ENCODE measurements around the gene SVEP1.
"Not testable (repeated sequence)": the region's sequence is repeated elsewhere in the genome, so short reads cannot be mapped to it uniquely, and the experiment has no call there.

Gene SVEP1

DNA sequence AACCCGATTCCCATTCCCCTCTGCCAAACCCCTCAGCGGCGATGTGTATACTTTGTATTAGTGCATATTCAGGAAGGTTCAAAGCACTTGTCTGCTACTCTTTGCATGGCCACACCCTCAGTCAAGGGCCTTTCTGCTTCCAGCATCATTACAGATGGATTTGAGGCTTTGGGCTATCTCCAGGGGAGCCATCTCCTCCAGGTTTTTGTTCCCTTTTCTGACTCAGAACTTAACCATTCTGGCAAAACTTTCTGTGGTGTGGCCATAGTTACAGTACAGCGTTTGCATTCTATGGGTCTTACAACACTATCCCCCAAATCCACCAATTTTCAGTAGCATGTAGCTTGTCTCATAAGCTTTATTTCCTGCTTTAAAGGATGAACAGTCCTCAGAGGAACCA is 36.0 kb upstream of the SVEP1 start:
- DNase-seq (ENCODE audit: low spot score): no peak
- TF ChIP-seq, protein P1, sequence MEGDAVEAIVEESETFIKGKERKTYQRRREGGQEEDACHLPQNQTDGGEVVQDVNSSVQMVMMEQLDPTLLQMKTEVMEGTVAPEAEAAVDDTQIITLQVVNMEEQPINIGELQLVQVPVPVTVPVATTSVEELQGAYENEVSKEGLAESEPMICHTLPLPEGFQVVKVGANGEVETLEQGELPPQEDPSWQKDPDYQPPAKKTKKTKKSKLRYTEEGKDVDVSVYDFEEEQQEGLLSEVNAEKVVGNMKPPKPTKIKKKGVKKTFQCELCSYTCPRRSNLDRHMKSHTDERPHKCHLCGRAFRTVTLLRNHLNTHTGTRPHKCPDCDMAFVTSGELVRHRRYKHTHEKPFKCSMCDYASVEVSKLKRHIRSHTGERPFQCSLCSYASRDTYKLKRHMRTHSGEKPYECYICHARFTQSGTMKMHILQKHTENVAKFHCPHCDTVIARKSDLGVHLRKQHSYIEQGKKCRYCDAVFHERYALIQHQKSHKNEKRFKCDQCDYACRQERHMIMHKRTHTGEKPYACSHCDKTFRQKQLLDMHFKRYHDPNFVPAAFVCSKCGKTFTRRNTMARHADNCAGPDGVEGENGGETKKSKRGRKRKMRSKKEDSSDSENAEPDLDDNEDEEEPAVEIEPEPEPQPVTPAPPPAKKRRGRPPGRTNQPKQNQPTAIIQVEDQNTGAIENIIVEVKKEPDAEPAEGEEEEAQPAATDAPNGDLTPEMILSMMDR (IDR thresholded peaks at IDR 0.05): no peak
- H3K4me3 ChIP-seq: no peak overlapping the region
- H3K27ac ChIP-seq: no peak overlapping the region

DNA sequence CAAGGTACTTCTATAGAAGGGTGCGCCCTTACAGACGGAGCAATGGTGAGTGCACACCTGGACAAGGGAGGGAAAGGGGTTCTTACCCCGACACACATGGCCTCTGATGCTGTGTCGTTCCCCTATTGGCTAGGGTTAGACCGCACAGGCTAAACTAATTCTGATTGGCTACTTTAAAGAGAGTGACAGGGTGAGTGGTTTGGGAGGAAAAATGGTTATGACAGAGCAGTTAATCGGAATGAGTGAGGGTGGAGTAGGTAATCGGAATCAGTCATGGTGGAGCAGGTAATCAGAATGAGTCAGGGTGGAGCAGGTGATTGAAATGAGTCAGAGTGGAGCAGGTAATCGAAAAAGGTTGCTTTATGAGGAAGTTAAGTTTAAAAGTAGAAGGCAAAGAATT is 35.0 kb upstream of the SVEP1 start:
- not testable (repeated sequence) for DNase-seq (ENCODE audit: low spot score); H3K4me3 ChIP-seq; H3K27ac ChIP-seq

DNA sequence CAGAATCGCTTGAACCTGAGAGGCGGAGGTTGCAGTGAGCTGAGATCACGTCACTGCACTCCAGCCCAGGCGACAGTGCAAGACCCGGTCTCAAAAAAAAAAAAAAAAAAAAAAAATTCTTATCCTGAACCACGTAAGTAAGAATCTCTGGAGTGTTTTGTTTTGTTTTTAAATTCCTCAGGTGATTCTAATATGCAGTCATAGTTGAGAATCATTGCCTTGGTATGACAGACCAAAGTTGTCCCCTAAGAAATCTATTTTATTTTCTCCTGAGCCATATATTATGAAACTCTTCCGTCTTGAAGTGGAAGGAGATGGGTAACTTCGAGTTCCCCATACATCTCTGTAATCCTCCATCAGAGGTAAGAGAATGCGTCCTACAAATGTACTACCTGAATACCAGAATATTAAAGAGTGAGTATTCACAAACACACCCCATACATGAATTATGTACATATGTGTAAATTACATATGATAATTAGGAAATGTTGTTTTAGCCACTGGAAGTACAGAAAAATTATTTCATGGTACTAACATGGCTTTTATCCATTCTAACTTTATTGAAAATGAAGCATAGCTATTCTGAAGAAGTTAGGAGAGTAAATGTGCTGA is 26.7 kb upstream of the SVEP1 start:
- Histone ChIP-seq H3K27ac (no peak overlapping the region), H3K4me3 (no peak overlapping the region)
- DNase-seq (ENCODE audit: low spot score): no peak
- TF ChIP-seq, protein P1 (IDR thresholded peaks at IDR 0.05): no peak

DNA sequence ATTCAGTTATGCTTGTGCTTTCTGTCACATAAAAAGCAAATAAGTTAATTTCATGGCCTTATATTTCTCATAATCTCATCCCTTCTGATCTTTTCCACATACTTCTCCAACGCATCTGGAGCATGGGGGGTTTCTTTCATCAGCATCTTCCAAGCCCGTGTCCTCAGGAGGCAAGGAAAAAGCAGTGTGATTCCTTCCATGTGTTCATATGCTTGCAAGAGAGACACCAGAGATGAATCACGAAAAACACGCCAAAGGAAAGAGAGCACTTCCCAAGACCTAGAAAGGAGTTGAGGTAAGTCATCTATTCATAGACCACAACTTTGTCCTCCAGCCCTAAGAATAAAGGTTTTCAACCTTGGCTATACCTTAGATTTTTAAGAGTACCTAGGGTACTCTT is 26.0 kb upstream of the SVEP1 start:
- DNase-seq (ENCODE audit: low spot score): no peak
- H3K4me3 ChIP-seq: no peak overlapping the region
- TF ChIP-seq, protein P1 (IDR thresholded peaks at IDR 0.05): no peak
- no peak overlapping the region for H3K27ac ChIP-seq

DNA sequence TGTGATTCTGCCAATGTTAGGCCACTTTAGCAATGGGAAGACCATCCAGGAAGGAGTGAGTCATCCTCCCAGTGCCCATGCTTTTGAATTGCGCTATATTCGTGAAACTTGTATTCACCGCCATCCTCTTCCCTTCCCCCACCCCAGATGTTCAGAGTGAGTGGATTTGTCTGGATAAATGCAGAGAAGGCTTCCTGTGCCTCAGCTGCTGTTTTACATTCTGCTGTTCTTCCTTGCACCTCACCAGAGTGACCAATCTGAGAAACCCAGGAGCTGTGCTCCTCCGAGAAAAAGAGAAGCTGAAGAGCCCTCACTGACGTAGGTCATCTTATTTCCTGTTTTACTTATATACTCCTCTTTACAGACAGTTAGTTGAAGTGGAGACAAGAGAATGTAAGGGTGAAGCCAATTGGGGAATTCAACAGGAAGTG is 24.6 kb upstream of the SVEP1 start:
- H3K27ac ChIP-seq: no peak overlapping the region
- DNase-seq (ENCODE audit: low spot score): no peak
- TF ChIP-seq, protein P1 (IDR thresholded peaks at IDR 0.05): no peak
- H3K4me3 ChIP-seq: no peak overlapping the region

DNA sequence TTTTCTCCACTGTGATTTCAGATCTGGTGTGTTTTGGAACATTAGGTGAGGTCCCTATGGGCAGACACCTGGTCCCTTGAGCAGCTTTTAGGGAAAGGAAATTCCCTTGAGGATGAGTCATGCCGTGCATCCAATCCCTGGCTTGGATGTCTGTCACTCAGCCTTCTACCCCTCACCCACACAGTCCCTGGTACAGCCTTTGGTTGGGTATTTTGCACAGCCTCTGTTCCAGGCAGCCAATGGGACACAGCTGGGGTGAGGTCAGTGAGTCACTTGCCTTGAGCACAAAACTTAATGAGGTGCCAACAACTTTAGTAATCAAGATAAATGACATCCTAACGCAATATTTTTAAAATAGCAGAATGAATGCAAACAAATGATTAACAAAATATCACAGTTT is 22.7 kb upstream of the SVEP1 start:
- TF ChIP-seq, protein P1 (IDR thresholded peaks at IDR 0.05): no peak
- no peak for DNase-seq (ENCODE audit: low spot score)
- no peak overlapping the region for H3K27ac ChIP-seq
- H3K4me3 ChIP-seq: no peak overlapping the region

DNA sequence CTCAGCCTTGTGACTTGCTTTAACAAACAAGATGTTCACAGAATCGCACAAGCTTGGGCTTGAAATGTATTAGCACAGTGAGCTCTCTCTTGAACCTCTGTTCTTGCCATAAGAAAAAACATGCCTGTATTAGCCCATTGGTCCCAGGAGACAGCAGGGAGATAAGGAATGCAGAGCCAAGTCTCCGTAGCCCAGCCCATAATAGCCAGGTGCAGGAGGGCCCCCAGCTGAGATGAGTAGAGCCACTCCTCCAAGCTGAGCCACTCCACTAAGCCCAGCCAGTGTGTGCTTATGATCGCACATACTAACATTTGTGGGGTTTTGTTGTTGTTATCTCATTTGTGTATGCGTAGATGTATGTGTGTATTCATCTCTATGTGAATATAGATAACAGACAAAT is 21.6 kb upstream of the SVEP1 start:
- Histone ChIP-seq H3K4me3 (no peak overlapping the region), H3K27ac (no peak overlapping the region)
- no peak for DNase-seq (ENCODE audit: low spot score)
- TF ChIP-seq, protein P1 (IDR thresholded peaks at IDR 0.05): no peak

DNA sequence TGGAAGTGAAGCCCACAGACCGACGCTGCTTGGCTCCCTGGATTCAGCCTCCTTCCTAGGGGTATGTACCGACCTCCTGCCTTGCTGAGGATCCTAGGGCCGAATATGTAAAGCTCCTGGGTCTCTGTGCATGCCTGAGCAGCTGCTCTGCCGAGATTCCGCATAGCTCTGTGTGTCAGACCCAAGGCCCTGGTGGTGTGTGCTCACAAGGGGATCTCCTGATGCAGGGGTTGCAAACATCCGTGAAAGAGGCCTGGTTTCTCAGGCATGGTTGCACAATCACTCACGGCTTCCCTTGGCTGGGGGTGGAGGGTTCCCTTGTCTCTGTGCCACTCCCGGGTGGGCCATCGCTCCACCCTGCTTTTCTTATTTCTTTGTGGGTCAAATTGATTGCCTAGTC is 19.9 kb upstream of the SVEP1 start:
- TF ChIP-seq, protein P1 (IDR thresholded peaks at IDR 0.05): no peak
- no peak for DNase-seq (ENCODE audit: low spot score)

More for the DNA sequence above, 19.9 kb upstream of the SVEP1 start:
- H3K27ac ChIP-seq: no peak overlapping the region
- H3K4me3 ChIP-seq: no peak overlapping the region

Data from coronary artery (tissue), 2 donors.